Choroid plexus epithelial cell (primary cell): ENCODE measurements around the gene HTR2A.
A peak's percentile ranks its signal among the peaks of the same experiment; 100 is the strongest.

Source experiments
- DNase-seq: peaks from one replicate; pipeline ENCODE4 v3.0.0-alpha.2; 2010; ENCODE audit warnings: low read depth
- H3K4me3 ChIP-seq: 2 replicates; pipeline ENCODE4 v1.5.1; 2011; ENCODE audit warnings: low read depth, mild to moderate bottlenecking, control low read depth, low read length, moderate library complexity
- TF ChIP-seq, protein P1 (sequence below): conservative IDR thresholded peaks from 2 replicates; pipeline ENCODE4 v1.5.1; 2011; ENCODE audit warnings: low read depth, mild to moderate bottlenecking, control low read depth, inconsistent platforms, low read length, moderate library complexity

The HTR2A gene

DNA sequence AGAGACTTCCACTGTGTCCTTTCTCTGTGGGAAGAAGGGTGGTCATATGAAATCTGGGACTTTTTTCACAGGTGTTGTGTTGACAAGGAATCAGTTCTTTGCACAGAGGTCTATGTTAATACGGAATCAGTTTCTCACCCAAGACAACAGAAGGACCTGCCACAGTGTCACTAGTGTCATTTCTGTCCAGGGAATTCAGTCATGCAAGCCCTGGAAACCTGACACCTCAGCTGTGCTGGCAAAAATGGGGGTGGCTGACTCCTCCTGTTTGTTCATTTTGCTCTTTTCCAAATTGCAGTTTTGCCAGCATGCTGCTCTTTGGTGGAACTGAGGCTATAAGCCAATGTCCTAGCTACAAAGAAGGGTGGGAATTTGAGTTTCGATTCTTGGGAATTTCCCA lies 50.1 kb downstream of the HTR2A start:
- H3K4me3 ChIP-seq = no peak overlapping the region
- DNase-seq = no peak
- TF ChIP-seq, protein P1, sequence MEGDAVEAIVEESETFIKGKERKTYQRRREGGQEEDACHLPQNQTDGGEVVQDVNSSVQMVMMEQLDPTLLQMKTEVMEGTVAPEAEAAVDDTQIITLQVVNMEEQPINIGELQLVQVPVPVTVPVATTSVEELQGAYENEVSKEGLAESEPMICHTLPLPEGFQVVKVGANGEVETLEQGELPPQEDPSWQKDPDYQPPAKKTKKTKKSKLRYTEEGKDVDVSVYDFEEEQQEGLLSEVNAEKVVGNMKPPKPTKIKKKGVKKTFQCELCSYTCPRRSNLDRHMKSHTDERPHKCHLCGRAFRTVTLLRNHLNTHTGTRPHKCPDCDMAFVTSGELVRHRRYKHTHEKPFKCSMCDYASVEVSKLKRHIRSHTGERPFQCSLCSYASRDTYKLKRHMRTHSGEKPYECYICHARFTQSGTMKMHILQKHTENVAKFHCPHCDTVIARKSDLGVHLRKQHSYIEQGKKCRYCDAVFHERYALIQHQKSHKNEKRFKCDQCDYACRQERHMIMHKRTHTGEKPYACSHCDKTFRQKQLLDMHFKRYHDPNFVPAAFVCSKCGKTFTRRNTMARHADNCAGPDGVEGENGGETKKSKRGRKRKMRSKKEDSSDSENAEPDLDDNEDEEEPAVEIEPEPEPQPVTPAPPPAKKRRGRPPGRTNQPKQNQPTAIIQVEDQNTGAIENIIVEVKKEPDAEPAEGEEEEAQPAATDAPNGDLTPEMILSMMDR = no peak

DNA sequence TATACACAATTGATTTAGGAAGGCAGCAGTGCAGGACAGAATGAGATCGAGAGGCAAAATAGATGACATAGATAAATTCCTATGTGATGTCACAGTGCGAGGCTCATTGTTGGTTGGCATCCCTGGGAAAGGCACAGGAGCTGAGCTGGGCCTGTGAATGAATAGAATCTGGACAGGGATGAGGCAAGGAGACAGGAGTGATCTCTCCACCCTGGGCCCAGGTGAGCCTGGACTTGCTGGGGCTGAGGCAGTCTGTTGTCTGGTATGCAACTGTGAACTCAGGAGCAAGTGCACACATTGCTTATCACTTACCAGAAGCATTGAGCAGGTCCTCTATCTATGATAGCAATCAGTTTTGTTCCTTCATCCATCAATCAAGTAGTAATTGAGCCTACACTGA lies 51.7 kb downstream of the HTR2A start:
- TF ChIP-seq, protein P1 = no peak
- no peak overlapping the region for H3K4me3 ChIP-seq

DNA sequence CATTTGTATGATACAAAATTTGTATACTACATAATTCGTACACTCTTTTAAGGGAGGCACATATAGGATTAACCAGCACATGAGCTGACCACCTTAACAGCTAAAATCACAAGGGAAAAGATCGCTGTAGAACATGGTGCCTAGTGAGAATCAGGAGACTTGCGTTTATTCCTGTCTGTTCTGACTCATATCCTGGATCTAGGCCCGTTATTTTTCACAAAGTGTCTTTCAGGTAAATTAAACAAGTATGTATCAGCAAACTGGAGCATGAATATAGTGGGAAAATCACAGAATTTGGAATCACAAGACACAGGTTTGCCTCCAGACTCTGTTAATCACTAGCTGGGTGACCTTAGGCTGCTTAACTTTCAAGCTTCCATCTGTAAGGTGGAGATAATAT lies 52.4 kb downstream of the HTR2A start:
- peak; percentile 35 for DNase-seq
- TF ChIP-seq, protein P1 = no peak
- H3K4me3 ChIP-seq = no peak overlapping the region

More for the DNA sequence above, 51.7 kb downstream of the HTR2A start:
- no peak for DNase-seq

DNA sequence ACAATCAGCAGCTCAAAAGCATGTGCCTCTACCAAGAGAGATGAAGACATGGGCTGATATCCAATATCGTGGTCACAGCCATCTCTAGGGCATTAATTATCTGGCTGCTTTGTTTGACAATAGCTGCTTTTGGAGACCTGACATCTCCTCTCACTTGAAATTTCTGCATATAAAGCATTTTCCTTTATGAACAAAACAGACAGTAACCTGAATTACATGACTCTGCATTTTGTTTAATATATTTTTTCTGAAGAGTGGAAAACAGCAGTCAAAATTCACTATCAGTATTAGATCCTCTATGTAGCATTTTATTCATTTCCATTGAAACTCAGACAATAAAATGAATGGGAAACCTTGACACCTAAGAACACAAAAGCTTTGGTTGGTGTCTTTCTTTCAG lies 57.5 kb downstream of the HTR2A start:
- DNase-seq = no peak
- no peak overlapping the region for H3K4me3 ChIP-seq
- TF ChIP-seq, protein P1 = no peak

DNA sequence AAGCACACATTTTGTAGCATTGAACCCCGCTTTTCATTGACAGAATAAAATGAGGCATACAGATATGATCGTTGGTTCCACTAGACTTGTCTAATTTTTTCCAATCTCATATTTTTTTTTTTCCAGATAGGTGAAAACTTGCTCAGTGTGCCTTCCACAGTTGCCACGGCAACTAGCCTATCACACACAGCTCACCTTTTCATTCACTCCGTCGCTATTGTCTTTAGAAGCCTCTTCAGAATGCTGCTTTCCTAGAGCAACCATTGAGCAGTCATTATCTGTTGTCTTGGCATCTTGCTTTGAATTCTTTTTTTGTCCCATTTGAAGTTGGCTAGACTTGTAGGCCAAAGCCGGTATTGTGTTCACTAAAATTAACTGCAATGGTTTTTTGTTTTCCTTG lies 62.2 kb downstream of the HTR2A start:
- no peak overlapping the region for H3K4me3 ChIP-seq
- DNase-seq = no peak
- TF ChIP-seq, protein P1 = no peak

DNA sequence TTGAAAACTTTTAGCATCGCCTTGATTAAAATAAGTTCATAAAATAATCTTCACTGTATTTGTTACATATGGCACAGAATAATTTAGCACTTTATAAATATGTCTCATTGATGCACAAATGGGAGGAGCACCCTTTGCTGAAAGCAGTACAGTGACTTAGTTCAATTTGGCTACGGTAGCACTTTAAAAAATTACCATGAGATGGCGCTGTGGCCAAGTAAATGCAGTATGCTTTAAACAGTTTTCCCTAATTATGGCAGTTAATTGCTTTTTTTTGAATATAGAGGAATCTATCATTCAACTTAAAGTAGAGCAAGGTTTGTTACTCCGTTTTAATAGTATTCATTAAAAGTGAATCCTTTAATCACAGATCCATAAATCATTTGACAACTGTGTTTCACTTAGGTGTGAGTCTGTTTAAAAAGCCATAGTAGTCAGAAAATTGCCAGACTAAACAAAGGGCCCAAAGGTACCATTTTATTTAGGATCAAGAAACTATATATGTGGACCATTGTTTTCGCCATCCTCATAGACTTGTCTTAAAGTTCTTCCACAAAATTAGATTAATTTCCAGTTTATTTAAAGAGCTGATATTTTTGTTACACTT lies 65.2 kb downstream of the HTR2A start:
- no peak overlapping the region for H3K4me3 ChIP-seq
- TF ChIP-seq, protein P1 = peak; percentile 77
- DNase-seq = peak; percentile 75

DNA sequence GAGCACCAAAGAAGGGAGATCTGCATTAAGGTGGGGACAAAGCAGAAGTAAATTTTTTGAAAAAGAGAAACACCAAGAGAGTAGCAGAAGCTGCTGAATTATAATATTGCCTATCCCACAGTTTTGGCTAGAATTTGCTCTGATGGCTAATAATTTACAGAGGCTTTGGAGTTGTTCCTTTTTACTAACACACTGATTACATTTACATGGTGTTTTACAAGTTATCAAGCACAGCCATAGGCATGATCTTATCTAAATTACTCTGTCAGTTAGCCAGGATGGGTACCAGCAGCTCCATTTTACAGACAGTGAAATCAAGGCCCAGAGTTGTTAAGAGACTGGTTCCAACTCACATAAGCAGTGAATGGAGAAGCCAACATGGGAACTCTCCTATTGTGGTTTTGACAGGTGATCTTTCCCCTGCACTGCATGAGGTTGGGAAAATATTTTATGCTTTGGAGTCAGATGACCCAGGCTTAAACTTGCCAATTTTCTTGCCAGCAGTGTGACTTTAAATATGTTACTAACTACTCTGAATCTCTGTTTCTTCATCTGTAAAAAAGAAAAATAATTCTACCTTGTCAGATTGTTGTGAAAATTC lies 66.3 kb downstream of the HTR2A start:
- TF ChIP-seq, protein P1 = no peak
- no peak overlapping the region for H3K4me3 ChIP-seq
- peak; percentile 46 for DNase-seq
